Prostate gland (tissue), 2 donors: ENCODE data around the gene PIGR. TPM values are rescaled to one million over a fixed set of nuclear protein-coding genes. Genes with fewer than 3 reads are reported as not detected.

Source experiments
- DNase-seq: peaks from one replicate; pipeline ENCODE4 v3.0.0-alpha.2; 2019; ENCODE audit warnings: low spot score
- H3K27ac ChIP-seq, 2 donors: fragments of 200-600 bp; sonication (generic); 2 replicates each; pipeline ENCODE4 v1.5.1; 2017 to 2019
- H3K27me3 ChIP-seq: fragments of 200-600 bp; sonication (generic); replicated peaks from 2 replicates; pipeline ENCODE4 v1.5.1; 2019; ENCODE audit not compliant: insufficient read depth
- H3K36me3 ChIP-seq, 2 donors: fragments of 200-600 bp; sonication (generic); 1 replicate in 1 of 2; 2 replicates in 1 of 2; pipeline versions ENCODE4 v1.5.1 to v1.8.1; 2017 to 2019
- H3K4me1 ChIP-seq: fragments of 200-600 bp; sonication (generic); replicated peaks from 2 replicates; pipeline ENCODE4 v1.5.1; 2019
- H3K4me3 ChIP-seq, 2 donors: fragments of 200-600 bp; sonication (generic); 2 replicates each; pipeline ENCODE4 v1.5.1; 2017 to 2019
- H3K9me3 ChIP-seq: fragments of 200-600 bp; sonication (generic); 2 replicates; pipeline ENCODE4 v1.5.1; 2017
- POLR2A ChIP-seq: fragments of 450-650 bp; IDR thresholded peaks from one replicate; pipeline ENCODE4 v1.6.1; 2016; ENCODE audit warnings: antibody characterized with exemption, mild to moderate bottlenecking
- POLR2AphosphoS5 ChIP-seq: sonication (generic); formaldehyde crosslinking; IDR thresholded peaks from one replicate; pipeline ENCODE4 v1.6.1; 2017; ENCODE audit warnings: antibody characterized with exemption
- WGBS: methylation state at CpG from one replicate; pipeline ENCODE4 v1.1.5; 2018; 5-methylcytosine and 5-hydroxymethylcytosine counted together
- intact Hi-C: fragments of 100-400 bp; cut with DNase I; formaldehyde crosslinking; loops from one replicate; pipeline ENCODE4 v1.14.2; 2022
- total RNA-seq, 2 donors: library from RNA; depleted of rRNA; stranded (reverse); fragments of >200 nt; gene quantifications; one replicate each; pipeline ENCODE4 v1.1.0, GENCODE V29; 2016
- TF ChIP-seq, protein P1 (sequence below), 4 experiments: fragments of 200-600 bp in 2 of 4; fragments of 450-650 bp in 2 of 4; sonication (generic) in 2 of 4; IDR thresholded peaks; 1 replicate in 3 of 4; 2 replicates in 1 of 4; pipeline ENCODE4 v1.5.1; 2016 to 2019; ENCODE audit warnings: antibody characterized with exemption in 4 of 4, mild to moderate bottlenecking in 2 of 4, moderate library complexity in 2 of 4

The PIGR gene, protein sequence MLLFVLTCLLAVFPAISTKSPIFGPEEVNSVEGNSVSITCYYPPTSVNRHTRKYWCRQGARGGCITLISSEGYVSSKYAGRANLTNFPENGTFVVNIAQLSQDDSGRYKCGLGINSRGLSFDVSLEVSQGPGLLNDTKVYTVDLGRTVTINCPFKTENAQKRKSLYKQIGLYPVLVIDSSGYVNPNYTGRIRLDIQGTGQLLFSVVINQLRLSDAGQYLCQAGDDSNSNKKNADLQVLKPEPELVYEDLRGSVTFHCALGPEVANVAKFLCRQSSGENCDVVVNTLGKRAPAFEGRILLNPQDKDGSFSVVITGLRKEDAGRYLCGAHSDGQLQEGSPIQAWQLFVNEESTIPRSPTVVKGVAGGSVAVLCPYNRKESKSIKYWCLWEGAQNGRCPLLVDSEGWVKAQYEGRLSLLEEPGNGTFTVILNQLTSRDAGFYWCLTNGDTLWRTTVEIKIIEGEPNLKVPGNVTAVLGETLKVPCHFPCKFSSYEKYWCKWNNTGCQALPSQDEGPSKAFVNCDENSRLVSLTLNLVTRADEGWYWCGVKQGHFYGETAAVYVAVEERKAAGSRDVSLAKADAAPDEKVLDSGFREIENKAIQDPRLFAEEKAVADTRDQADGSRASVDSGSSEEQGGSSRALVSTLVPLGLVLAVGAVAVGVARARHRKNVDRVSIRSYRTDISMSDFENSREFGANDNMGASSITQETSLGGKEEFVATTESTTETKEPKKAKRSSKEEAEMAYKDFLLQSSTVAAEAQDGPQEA
- 10 to 100 TPM in 1 of 2 donors, 1 to 10 TPM in 1; 1.9 to 91.7 TPM for total RNA-seq

DNA sequence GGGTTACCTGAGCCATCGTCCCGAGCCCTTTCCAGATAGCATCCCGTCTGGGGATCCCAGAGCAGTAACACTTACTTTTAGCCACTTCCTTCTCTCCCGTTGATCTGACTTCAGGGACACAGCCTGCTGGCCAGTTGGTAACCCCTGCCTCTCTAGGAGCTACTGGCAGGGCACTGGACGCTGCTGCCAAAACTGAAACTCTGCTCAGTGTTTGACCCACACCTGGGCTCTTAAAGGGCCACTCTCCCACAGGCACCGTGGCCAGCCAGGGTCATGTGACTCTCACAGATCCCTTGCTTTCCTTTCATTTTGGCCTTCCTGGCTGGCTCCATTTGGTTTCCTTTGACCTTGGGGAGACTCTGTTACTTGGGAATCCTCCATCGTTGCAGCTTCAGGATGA lies at the start of gene PIGR:
Gene PIGR, minus strand, starts transcription at position 206 of the 400 bp plus-strand sequence. CDS start 5,935 bp downstream, outside the sequence.
- H3K4me3 ChIP-seq = no peak within 1 kb of the TSS
- no peaks in the 10 kb centered on the region for H3K36me3 ChIP-seq
- 74% methylated on average over 7 of the region's 7 CpGs for WGBS
- TF ChIP-seq, protein P1, sequence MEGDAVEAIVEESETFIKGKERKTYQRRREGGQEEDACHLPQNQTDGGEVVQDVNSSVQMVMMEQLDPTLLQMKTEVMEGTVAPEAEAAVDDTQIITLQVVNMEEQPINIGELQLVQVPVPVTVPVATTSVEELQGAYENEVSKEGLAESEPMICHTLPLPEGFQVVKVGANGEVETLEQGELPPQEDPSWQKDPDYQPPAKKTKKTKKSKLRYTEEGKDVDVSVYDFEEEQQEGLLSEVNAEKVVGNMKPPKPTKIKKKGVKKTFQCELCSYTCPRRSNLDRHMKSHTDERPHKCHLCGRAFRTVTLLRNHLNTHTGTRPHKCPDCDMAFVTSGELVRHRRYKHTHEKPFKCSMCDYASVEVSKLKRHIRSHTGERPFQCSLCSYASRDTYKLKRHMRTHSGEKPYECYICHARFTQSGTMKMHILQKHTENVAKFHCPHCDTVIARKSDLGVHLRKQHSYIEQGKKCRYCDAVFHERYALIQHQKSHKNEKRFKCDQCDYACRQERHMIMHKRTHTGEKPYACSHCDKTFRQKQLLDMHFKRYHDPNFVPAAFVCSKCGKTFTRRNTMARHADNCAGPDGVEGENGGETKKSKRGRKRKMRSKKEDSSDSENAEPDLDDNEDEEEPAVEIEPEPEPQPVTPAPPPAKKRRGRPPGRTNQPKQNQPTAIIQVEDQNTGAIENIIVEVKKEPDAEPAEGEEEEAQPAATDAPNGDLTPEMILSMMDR (IDR thresholded peaks at IDR 0.05) = no peak
- TF ChIP-seq POLR2AphosphoS5 (no peak), POLR2A (no peak)
- no peaks in the 10 kb centered on the region for H3K4me1 ChIP-seq
- H3K9me3 ChIP-seq = no peaks in the 10 kb centered on the region
- no peaks in the 10 kb centered on the region for H3K27me3 ChIP-seq
- DNase-seq = no peak
- no peak within 1 kb of the TSS for H3K27ac ChIP-seq
- intact Hi-C loops = no loop called here

DNA sequence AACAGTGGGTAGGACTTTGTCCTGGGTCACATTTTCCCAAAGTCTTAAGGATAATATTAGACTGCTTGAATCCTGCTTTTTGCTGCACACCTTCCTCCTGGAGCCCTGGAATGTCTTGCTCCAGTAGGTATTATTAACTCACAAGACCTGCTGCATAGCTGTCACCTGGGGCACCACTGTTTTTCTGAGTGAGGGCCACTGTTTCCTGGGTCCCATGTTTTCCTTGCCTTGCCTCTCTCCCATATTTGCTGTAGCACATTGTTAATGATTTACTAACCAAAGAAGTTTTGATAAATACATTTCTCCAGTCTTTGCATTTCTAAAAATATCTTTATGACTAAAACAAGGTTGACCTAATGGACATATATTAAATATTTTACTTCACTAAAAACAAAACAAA lies 46.5 kb upstream of the PIGR start:
- no peak for DNase-seq
- TF ChIP-seq, protein P1 (IDR thresholded peaks at IDR 0.05) = no peak
- TF ChIP-seq POLR2A (no peak), POLR2AphosphoS5 (no peak)
- H3K4me1 ChIP-seq = no peaks in the 10 kb centered on the region
- intact Hi-C loops = no loop called here
- no peaks in the 10 kb centered on the region for H3K36me3 ChIP-seq
- H3K27me3 ChIP-seq = no peaks in the 10 kb centered on the region
- no peak overlapping the region for H3K4me3 ChIP-seq
- H3K27ac ChIP-seq = no peak overlapping the region
- no peaks in the 10 kb centered on the region for H3K9me3 ChIP-seq

DNA sequence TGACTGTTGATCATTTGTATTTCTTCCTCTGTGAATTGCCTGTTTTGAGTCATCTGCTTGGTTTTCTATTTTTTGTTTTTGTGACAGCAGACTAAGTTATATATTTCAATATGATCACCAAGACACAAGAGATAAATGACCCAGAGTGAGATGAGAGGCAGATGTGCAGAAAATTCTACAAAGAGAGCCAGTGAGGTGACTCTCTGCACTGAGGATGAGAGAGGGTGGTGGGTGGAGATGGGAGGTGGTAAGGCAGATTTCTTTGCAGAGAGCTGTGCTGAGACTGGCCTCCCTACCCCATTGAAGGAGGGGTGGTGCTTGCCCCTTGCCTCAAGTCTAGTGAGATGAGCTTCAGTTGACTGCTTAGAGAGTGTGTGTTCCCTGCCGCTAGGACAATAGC lies 41.6 kb upstream of the PIGR start:
- no peaks in the 10 kb centered on the region for H3K9me3 ChIP-seq
- 100% methylated on average over 1 of the region's 1 CpG for WGBS
- H3K4me3 ChIP-seq = no peak overlapping the region
- DNase-seq = no peak
- H3K27me3 ChIP-seq = no peaks in the 10 kb centered on the region
- intact Hi-C loops = no loop called here
- H3K27ac ChIP-seq = no peak overlapping the region
- H3K36me3 ChIP-seq = no peaks in the 10 kb centered on the region
- TF ChIP-seq, protein P1 (IDR thresholded peaks at IDR 0.05) = no peak
- TF ChIP-seq POLR2A (no peak), POLR2AphosphoS5 (no peak)
- no peaks in the 10 kb centered on the region for H3K4me1 ChIP-seq

DNA sequence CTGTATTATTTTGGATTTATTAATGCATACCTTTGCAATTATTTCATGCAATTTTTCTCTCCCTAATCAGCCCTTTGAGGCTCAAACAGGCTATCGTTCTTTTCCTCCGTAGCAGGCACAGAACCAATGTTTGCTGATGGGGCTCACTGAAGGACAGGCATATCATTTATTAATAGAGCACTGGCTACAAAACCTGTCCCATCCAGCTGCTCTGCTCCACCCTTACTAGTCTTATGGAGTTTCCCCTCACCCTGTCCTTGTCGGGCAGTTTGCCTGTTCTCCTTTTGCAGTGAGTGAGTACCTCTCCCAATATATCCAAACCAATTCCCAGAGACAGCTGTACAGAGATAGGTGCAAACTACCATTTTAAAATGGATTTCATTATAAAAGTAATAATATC lies 40.6 kb upstream of the PIGR start:
- TF ChIP-seq POLR2AphosphoS5 = no peak
- TF ChIP-seq, protein P1 (IDR thresholded peaks at IDR 0.05) = no peak
- no peak for TF ChIP-seq POLR2A
- DNase-seq = no peak
- no peaks in the 10 kb centered on the region for H3K4me1 ChIP-seq
- intact Hi-C loops = no loop called here
- no peaks in the 10 kb centered on the region for H3K9me3 ChIP-seq
- no peak overlapping the region for H3K27ac ChIP-seq
- no peaks in the 10 kb centered on the region for H3K27me3 ChIP-seq
- no peaks in the 10 kb centered on the region for H3K36me3 ChIP-seq
- WGBS = 45% methylated on average over 3 of the region's 3 CpGs
- H3K4me3 ChIP-seq = no peak overlapping the region
